WTC11 (cell line): ENCODE data around the gene RIMBP2. TPM values are rescaled to one million over a fixed set of nuclear protein-coding genes. Genes with fewer than 3 reads are reported as not detected.

Experiments used
- ATAC-seq: fragments of 200-7000 bp; cut with Tn5 transposase; 2 replicates; pipeline ENCODE4 v1.10.0; 2021; ENCODE audit warnings: mild to moderate bottlenecking, moderate library complexity
- CTCF ChIA-PET: fragments of 300-600 bp; sonication (Branson Sonifier 250); formaldehyde crosslinking; loops from one replicate; lab custom pipeline; 2021; ENCODE audit warnings: antibody characterized with exemption; lab: Charles Lee
- POLR2A ChIA-PET: fragments of 350-600 bp; sonication (Branson Sonifier 250); formaldehyde crosslinking; loops from one replicate; lab custom pipeline; 2021; ENCODE audit warnings: antibody characterized with exemption; lab: Charles Lee
- DNase-seq: peaks from one replicate; pipeline ENCODE4 v3.0.0; 2021; ENCODE audit warnings: low spot score
- H3K27ac Mint-ChIP-seq: 2 replicates; pipeline ENCODE4 v1.8.0; 2021; ENCODE audit warnings: mixed read lengths
- H3K27me3 Mint-ChIP-seq: 2 replicates; pipeline ENCODE4 v1.8.0; 2021; ENCODE audit warnings: low read depth, mild to moderate bottlenecking, moderate library complexity, mixed read lengths
- H3K36me3 Mint-ChIP-seq: 2 replicates; pipeline ENCODE4 v1.8.0; 2021; ENCODE audit warnings: mixed read lengths
- H3K4me1 Mint-ChIP-seq: 2 replicates; pipeline ENCODE4 v1.8.0; 2022; ENCODE audit warnings: mixed read lengths
- H3K4me3 Mint-ChIP-seq: 2 replicates; pipeline ENCODE4 v1.8.0; 2021; ENCODE audit warnings: mild to moderate bottlenecking, moderate library complexity, mixed read lengths
- H3K9me3 Mint-ChIP-seq: 2 replicates; pipeline ENCODE4 v1.8.0; 2021; ENCODE audit warnings: mixed read lengths
- ATF2 ChIP-seq: sonication (generic); formaldehyde crosslinking; IDR thresholded peaks from 2 replicates; pipeline ENCODE4 v1.8.1; 2022; ENCODE audit warnings: low read depth, missing genetic modification reagents, borderline replicate concordance
- FOXJ3 ChIP-seq: sonication (generic); formaldehyde crosslinking; IDR thresholded peaks from 2 replicates; pipeline ENCODE4 v1.9.0; 2021; ENCODE audit warnings: missing genetic modification reagents, mild to moderate bottlenecking, borderline replicate concordance
- FOXK1 ChIP-seq: sonication (generic); formaldehyde crosslinking; IDR thresholded peaks from 2 replicates; pipeline ENCODE4 v1.8.0; 2022; ENCODE audit warnings: mild to moderate bottlenecking, moderate library complexity, missing genetic modification reagents
- FOXP1 ChIP-seq: sonication (generic); formaldehyde crosslinking; IDR thresholded peaks from 2 replicates; pipeline ENCODE4 v1.8.0; 2022; ENCODE audit warnings: missing genetic modification reagents, mild to moderate bottlenecking, moderate library complexity, borderline replicate concordance
- JUN ChIP-seq: sonication (generic); formaldehyde crosslinking; IDR thresholded peaks from 2 replicates; pipeline ENCODE4 v1.8.0; 2023; ENCODE audit warnings: mild to moderate bottlenecking, missing genetic modification reagents
- MXD4 ChIP-seq: fragments of 250-450 bp; sonication (Bioruptor Pico); IDR thresholded peaks from 2 replicates; pipeline ENCODE4 v1.8.0; 2021; ENCODE audit warnings: mild to moderate bottlenecking, moderate library complexity, borderline replicate concordance
- NFATC4 ChIP-seq: fragments of 250-450 bp; sonication (Bioruptor Pico); IDR thresholded peaks from 2 replicates; pipeline ENCODE4 v1.9.0; 2021; ENCODE audit warnings: mild to moderate bottlenecking
- RELA ChIP-seq: sonication (generic); formaldehyde crosslinking; IDR thresholded peaks from 2 replicates; pipeline ENCODE4 v1.8.1; 2022; ENCODE audit warnings: missing genetic modification reagents, mild to moderate bottlenecking, borderline replicate concordance
- SMAD4 ChIP-seq: sonication (generic); formaldehyde crosslinking; IDR thresholded peaks from 2 replicates; pipeline ENCODE4 v1.8.0; 2022; ENCODE audit warnings: mild to moderate bottlenecking, missing genetic modification reagents
- USF1 ChIP-seq: sonication (generic); formaldehyde crosslinking; IDR thresholded peaks from 2 replicates; pipeline ENCODE4 v1.8.0; 2022; ENCODE audit warnings: mild to moderate bottlenecking, missing genetic modification reagents
- ZNF263 ChIP-seq: sonication (generic); formaldehyde crosslinking; IDR thresholded peaks from 2 replicates; pipeline ENCODE4 v1.8.1; 2022; ENCODE audit warnings: low read depth, mild to moderate bottlenecking, moderate library complexity, missing genetic modification reagents
- ZNF317 ChIP-seq: sonication (generic); formaldehyde crosslinking; IDR thresholded peaks from 2 replicates; pipeline ENCODE4 v1.8.1; 2023; ENCODE audit warnings: low read depth, mild to moderate bottlenecking, moderate library complexity, missing genetic modification reagents, borderline replicate concordance
- ZNF671 ChIP-seq: fragments of 250-450 bp; sonication (Bioruptor Pico); IDR thresholded peaks from 2 replicates; pipeline ENCODE4 v1.8.0; 2021; ENCODE audit warnings: mild to moderate bottlenecking
- total RNA-seq: library from RNA; stranded (reverse); gene quantifications from 3 replicates; pipeline ENCODE4 v1.2.3, GENCODE V29; 2021
- TF ChIP-seq, protein P1 (sequence below): sonication (generic); formaldehyde crosslinking; IDR thresholded peaks from 2 replicates; pipeline ENCODE4 v1.8.0; 2023; ENCODE audit warnings: mild to moderate bottlenecking, missing genetic modification reagents
- TF ChIP-seq, protein P2 (sequence below): fragments of 250-450 bp; sonication (Bioruptor Pico); IDR thresholded peaks from 2 replicates; pipeline ENCODE4 v1.9.0; 2021; ENCODE audit warnings: mild to moderate bottlenecking, borderline replicate concordance
- TF ChIP-seq, protein P3 (sequence below): sonication (generic); formaldehyde crosslinking; conservative IDR thresholded peaks from 2 replicates; pipeline ENCODE4 v1.8.1; 2022; ENCODE audit warnings: mild to moderate bottlenecking, missing genetic modification reagents
- TF ChIP-seq, protein P4 (sequence below): fragments of 200-600 bp; IDR thresholded peaks from 2 replicates; pipeline ENCODE4 v1.8.0; 2022; ENCODE audit warnings: antibody characterized with exemption
- TF ChIP-seq, protein P5 (sequence below): sonication (generic); formaldehyde crosslinking; IDR thresholded peaks from 2 replicates; pipeline ENCODE4 v1.8.1; 2023; ENCODE audit warnings: mild to moderate bottlenecking, missing genetic modification reagents, moderate library complexity
- TF ChIP-seq, protein P6 (sequence below): fragments of 250-450 bp; sonication (Bioruptor Pico); IDR thresholded peaks from 2 replicates; pipeline ENCODE4 v1.9.0; 2021; ENCODE audit warnings: mild to moderate bottlenecking
- TF ChIP-seq, protein P7 (sequence below): sonication (generic); formaldehyde crosslinking; IDR thresholded peaks from 2 replicates; pipeline ENCODE4 v1.8.1; 2023; ENCODE audit warnings: mild to moderate bottlenecking, missing genetic modification reagents, moderate library complexity

The RIMBP2 gene
- total RNA-seq, 1 experiment from 2014 or later, result 2.6 TPM

DNA sequence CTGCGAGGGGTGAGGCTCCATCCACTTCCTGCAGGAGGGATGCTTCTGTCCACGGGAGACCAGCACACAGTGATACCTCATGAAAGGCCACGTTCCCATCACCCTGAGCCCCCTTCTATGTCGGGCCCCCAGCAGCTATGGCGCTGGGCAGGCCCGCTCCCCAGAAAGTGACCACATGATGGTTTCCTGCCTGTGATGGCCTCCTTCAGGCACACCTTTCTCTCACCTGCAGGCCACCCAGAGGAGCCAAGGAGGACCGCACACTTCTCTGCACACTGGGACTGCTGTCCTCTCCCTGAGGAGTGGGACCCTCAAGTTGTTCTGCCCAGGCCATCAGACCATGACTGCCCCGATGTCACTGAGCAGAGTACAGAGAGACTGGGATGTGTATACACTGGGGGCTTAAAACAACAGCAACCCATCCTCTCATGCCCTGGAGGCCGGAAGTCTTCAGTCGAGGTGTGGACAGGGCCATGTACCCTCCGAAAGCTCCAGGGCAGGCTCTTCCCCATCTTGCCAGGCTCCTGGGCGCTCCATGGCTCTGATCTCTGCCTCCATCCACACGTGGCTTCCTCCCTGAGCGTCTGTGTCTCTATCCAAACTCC lies 219.5 kb downstream of the RIMBP2 start:
- ChIA-PET POLR2A (no interaction called here), CTCF (no interaction called here)
- Mint-ChIP-seq H3K27me3 (no peaks in the 10 kb centered on the region), H3K4me3 (no peak overlapping the region), H3K4me1 (peaks cover 4% of the 10 kb centered on the region; the same call in 1 of the 2 replicates), H3K9me3 (peaks cover 11% of the 10 kb centered on the region), H3K36me3 (no peaks in the 10 kb centered on the region), H3K27ac (no peak overlapping the region)
- ATAC-seq (no peak), DNase-seq (no peak)
- TF ChIP-seq, protein P1, sequence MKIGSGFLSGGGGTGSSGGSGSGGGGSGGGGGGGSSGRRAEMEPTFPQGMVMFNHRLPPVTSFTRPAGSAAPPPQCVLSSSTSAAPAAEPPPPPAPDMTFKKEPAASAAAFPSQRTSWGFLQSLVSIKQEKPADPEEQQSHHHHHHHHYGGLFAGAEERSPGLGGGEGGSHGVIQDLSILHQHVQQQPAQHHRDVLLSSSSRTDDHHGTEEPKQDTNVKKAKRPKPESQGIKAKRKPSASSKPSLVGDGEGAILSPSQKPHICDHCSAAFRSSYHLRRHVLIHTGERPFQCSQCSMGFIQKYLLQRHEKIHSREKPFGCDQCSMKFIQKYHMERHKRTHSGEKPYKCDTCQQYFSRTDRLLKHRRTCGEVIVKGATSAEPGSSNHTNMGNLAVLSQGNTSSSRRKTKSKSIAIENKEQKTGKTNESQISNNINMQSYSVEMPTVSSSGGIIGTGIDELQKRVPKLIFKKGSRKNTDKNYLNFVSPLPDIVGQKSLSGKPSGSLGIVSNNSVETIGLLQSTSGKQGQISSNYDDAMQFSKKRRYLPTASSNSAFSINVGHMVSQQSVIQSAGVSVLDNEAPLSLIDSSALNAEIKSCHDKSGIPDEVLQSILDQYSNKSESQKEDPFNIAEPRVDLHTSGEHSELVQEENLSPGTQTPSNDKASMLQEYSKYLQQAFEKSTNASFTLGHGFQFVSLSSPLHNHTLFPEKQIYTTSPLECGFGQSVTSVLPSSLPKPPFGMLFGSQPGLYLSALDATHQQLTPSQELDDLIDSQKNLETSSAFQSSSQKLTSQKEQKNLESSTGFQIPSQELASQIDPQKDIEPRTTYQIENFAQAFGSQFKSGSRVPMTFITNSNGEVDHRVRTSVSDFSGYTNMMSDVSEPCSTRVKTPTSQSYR (CRISPR knock-in tag), result no peak
- TF ChIP-seq, protein P2, sequence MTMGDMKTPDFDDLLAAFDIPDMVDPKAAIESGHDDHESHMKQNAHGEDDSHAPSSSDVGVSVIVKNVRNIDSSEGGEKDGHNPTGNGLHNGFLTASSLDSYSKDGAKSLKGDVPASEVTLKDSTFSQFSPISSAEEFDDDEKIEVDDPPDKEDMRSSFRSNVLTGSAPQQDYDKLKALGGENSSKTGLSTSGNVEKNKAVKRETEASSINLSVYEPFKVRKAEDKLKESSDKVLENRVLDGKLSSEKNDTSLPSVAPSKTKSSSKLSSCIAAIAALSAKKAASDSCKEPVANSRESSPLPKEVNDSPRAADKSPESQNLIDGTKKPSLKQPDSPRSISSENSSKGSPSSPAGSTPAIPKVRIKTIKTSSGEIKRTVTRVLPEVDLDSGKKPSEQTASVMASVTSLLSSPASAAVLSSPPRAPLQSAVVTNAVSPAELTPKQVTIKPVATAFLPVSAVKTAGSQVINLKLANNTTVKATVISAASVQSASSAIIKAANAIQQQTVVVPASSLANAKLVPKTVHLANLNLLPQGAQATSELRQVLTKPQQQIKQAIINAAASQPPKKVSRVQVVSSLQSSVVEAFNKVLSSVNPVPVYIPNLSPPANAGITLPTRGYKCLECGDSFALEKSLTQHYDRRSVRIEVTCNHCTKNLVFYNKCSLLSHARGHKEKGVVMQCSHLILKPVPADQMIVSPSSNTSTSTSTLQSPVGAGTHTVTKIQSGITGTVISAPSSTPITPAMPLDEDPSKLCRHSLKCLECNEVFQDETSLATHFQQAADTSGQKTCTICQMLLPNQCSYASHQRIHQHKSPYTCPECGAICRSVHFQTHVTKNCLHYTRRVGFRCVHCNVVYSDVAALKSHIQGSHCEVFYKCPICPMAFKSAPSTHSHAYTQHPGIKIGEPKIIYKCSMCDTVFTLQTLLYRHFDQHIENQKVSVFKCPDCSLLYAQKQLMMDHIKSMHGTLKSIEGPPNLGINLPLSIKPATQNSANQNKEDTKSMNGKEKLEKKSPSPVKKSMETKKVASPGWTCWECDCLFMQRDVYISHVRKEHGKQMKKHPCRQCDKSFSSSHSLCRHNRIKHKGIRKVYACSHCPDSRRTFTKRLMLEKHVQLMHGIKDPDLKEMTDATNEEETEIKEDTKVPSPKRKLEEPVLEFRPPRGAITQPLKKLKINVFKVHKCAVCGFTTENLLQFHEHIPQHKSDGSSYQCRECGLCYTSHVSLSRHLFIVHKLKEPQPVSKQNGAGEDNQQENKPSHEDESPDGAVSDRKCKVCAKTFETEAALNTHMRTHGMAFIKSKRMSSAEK (CRISPR knock-in tag), result no peak
- no peak for TF ChIP-seq ATF2 (CRISPR knock-in tag)
- no peak for TF ChIP-seq FOXK1 (CRISPR knock-in tag)
- TF ChIP-seq, protein P3, sequence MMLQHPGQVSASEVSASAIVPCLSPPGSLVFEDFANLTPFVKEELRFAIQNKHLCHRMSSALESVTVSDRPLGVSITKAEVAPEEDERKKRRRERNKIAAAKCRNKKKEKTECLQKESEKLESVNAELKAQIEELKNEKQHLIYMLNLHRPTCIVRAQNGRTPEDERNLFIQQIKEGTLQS, result no peak
- no peak for TF ChIP-seq FOXJ3 (CRISPR knock-in tag)
- no peak for TF ChIP-seq RELA (CRISPR knock-in tag)
- TF ChIP-seq, protein P4, sequence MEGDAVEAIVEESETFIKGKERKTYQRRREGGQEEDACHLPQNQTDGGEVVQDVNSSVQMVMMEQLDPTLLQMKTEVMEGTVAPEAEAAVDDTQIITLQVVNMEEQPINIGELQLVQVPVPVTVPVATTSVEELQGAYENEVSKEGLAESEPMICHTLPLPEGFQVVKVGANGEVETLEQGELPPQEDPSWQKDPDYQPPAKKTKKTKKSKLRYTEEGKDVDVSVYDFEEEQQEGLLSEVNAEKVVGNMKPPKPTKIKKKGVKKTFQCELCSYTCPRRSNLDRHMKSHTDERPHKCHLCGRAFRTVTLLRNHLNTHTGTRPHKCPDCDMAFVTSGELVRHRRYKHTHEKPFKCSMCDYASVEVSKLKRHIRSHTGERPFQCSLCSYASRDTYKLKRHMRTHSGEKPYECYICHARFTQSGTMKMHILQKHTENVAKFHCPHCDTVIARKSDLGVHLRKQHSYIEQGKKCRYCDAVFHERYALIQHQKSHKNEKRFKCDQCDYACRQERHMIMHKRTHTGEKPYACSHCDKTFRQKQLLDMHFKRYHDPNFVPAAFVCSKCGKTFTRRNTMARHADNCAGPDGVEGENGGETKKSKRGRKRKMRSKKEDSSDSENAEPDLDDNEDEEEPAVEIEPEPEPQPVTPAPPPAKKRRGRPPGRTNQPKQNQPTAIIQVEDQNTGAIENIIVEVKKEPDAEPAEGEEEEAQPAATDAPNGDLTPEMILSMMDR, result no peak
- TF ChIP-seq NFATC4 (CRISPR knock-in tag), result no peak
- no peak for TF ChIP-seq USF1 (CRISPR knock-in tag)
- TF ChIP-seq FOXP1 (CRISPR knock-in tag), result no peak
- no peak for TF ChIP-seq SMAD4 (CRISPR knock-in tag)
- TF ChIP-seq, protein P5, sequence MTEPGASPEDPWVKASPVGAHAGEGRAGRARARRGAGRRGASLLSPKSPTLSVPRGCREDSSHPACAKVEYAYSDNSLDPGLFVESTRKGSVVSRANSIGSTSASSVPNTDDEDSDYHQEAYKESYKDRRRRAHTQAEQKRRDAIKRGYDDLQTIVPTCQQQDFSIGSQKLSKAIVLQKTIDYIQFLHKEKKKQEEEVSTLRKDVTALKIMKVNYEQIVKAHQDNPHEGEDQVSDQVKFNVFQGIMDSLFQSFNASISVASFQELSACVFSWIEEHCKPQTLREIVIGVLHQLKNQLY, result no peak
- TF ChIP-seq, protein P6, sequence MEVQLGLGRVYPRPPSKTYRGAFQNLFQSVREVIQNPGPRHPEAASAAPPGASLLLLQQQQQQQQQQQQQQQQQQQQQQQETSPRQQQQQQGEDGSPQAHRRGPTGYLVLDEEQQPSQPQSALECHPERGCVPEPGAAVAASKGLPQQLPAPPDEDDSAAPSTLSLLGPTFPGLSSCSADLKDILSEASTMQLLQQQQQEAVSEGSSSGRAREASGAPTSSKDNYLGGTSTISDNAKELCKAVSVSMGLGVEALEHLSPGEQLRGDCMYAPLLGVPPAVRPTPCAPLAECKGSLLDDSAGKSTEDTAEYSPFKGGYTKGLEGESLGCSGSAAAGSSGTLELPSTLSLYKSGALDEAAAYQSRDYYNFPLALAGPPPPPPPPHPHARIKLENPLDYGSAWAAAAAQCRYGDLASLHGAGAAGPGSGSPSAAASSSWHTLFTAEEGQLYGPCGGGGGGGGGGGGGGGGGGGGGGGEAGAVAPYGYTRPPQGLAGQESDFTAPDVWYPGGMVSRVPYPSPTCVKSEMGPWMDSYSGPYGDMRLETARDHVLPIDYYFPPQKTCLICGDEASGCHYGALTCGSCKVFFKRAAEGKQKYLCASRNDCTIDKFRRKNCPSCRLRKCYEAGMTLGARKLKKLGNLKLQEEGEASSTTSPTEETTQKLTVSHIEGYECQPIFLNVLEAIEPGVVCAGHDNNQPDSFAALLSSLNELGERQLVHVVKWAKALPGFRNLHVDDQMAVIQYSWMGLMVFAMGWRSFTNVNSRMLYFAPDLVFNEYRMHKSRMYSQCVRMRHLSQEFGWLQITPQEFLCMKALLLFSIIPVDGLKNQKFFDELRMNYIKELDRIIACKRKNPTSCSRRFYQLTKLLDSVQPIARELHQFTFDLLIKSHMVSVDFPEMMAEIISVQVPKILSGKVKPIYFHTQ (CRISPR knock-in tag), result no peak
- no peak for TF ChIP-seq JUN
- no peak for TF ChIP-seq ZNF263 (CRISPR knock-in tag)
- TF ChIP-seq, protein P7, sequence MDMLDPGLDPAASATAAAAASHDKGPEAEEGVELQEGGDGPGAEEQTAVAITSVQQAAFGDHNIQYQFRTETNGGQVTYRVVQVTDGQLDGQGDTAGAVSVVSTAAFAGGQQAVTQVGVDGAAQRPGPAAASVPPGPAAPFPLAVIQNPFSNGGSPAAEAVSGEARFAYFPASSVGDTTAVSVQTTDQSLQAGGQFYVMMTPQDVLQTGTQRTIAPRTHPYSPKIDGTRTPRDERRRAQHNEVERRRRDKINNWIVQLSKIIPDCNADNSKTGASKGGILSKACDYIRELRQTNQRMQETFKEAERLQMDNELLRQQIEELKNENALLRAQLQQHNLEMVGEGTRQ (CRISPR knock-in tag), result no peak
- TF ChIP-seq ZNF317, result no peak
- TF ChIP-seq ZNF671 (CRISPR knock-in tag), result no peak
- TF ChIP-seq MXD4 (CRISPR knock-in tag), result no peak
